GM18508 (cell line): Measurements from ENCODE around the gene LAYN.

ENCODE experiments used
- ATAC-seq: cut with Tn5 transposase; IDR thresholded peaks from one replicate; pipeline ENCODE4 v1.9.1; 2021; ENCODE audit warnings: moderate number of reproducible peaks; ENCODE audit not compliant: insufficient read depth, unreplicated experiment

The LAYN gene

GRCh38 chr11:111589886-111590499 lies 49.5 kb downstream of the LAYN start:
- ATAC-seq, result no peak

- no peak for ATAC-seq
Observed at GRCh38 chr11:111591187-111591960, 50.9 kb downstream of the LAYN start.

GRCh38 chr11:111592491-111592890 lies 52.0 kb downstream of the LAYN start:
- no peak for ATAC-seq

- ATAC-seq, result no peak
Observed at GRCh38 chr11:111596319-111596718, 55.8 kb downstream of the LAYN start.

- ATAC-seq, result no peak
Observed at GRCh38 chr11:111598148-111598547, 57.6 kb downstream of the LAYN start.

GRCh38 chr11:111598559-111598958 lies 58.0 kb downstream of the LAYN start:
- no peak for ATAC-seq

GRCh38 chr11:111601636-111601978 lies 61.1 kb downstream of the LAYN start:
- ATAC-seq, result no peak

GRCh38 chr11:111601979-111602864 lies 61.7 kb downstream of the LAYN start, which contains the start of gene SIK2:
TSS of gene SIK2 (plus strand) at chr11:111602449. CDS start at chr11:111602564, 115 bp downstream.
- peak; percentile 69 for ATAC-seq

GRCh38 chr11:111602865-111603610 lies 62.5 kb downstream of the LAYN start:
- ATAC-seq, result no peak

- ATAC-seq, result no peak
Observed at GRCh38 chr11:111603611-111604130, 63.2 kb downstream of the LAYN start.

- no peak for ATAC-seq
Observed at GRCh38 chr11:111604392-111605009, 64.0 kb downstream of the LAYN start.

- ATAC-seq, result no peak
Observed at GRCh38 chr11:111605681-111606080, 65.2 kb downstream of the LAYN start.

GRCh38 chr11:111606986-111607385 lies 66.5 kb downstream of the LAYN start:
- no peak for ATAC-seq

- ATAC-seq, result no peak
Observed at GRCh38 chr11:111607751-111608150, 67.2 kb downstream of the LAYN start.
